Loucy (cell line): ENCODE data around the gene HSD17B13.

Experiments
- CTCF ChIP-seq: fragments of 200-600 bp; sonication (generic); conservative IDR thresholded peaks from 2 replicates; pipeline ENCODE4 v1.5.1; 2014; ENCODE audit warnings: mild to moderate bottlenecking, antibody characterized with exemption, low read length
- EZH2phosphoT487 ChIP-seq: fragments of 200-600 bp; IDR thresholded peaks from 2 replicates; pipeline ENCODE4 v1.6.1; 2018; ENCODE audit warnings: antibody characterized with exemption, mild to moderate bottlenecking, moderate library complexity, borderline replicate concordance

GRCh38 chr4:87370068-87370467 is 47.4 kb upstream of the HSD17B13 start:
- no peak for TF ChIP-seq CTCF
- no peak for TF ChIP-seq EZH2phosphoT487
